BLaER1 (cell line): Measurements from ENCODE around the gene PCSK2.

Source experiments
- H3K27ac ChIP-seq: shearing (Covaris generic); formaldehyde crosslinking; 2 replicates; pipeline ENCODE4 v1.8.1; 2022
- H3K27me3 ChIP-seq: shearing (Covaris generic); formaldehyde crosslinking; 2 replicates; pipeline ENCODE4 v1.8.1; 2022
- H3K36me3 ChIP-seq: shearing (Covaris generic); formaldehyde crosslinking; 2 replicates; pipeline ENCODE4 v1.8.1; 2022
- H3K4me1 ChIP-seq: shearing (Covaris generic); formaldehyde crosslinking; 2 replicates; pipeline ENCODE4 v1.8.1; 2022
- H3K4me2 ChIP-seq: shearing (Covaris generic); formaldehyde crosslinking; 2 replicates; pipeline ENCODE4 v1.8.1; 2022
- H3K4me3 ChIP-seq: shearing (Covaris generic); formaldehyde crosslinking; 2 replicates; pipeline ENCODE4 v1.8.1; 2022
- H3K9ac ChIP-seq: shearing (Covaris generic); formaldehyde crosslinking; 2 replicates; pipeline ENCODE4 v1.8.1; 2022
- H3K9me3 ChIP-seq: shearing (Covaris generic); formaldehyde crosslinking; 2 replicates; pipeline ENCODE4 v1.8.1; 2022
- H4K20me1 ChIP-seq: shearing (Covaris generic); formaldehyde crosslinking; 2 replicates; pipeline ENCODE4 v1.8.1; 2022
- Cebpa-rat ChIP-seq: shearing (Covaris generic); IDR thresholded peaks from 2 replicates; pipeline ENCODE4 v1.8.1; 2022

PCSK2 gene

GRCh38 chr20:17482536-17482935 is 255.7 kb downstream of the PCSK2 start:
- Histone ChIP-seq H3K4me1 (peaks cover 18% of the 10 kb centered on the region), H3K9me3 (no peaks in the 10 kb centered on the region), H3K9ac (no peak overlapping the region), H3K4me3 (no peak overlapping the region), H3K27ac (no peak overlapping the region), H4K20me1 (no peaks in the 10 kb centered on the region), H3K4me2 (no peak overlapping the region), H3K27me3 (no peaks in the 10 kb centered on the region), H3K36me3 (no peaks in the 10 kb centered on the region)
- TF ChIP-seq Cebpa-rat = no peak

- no peaks in the 10 kb centered on the region for H4K20me1 ChIP-seq
- H3K36me3 ChIP-seq = no peaks in the 10 kb centered on the region
These were observed 258.2 kb downstream of the PCSK2 start for GRCh38 chr20:17485017-17485416.

GRCh38 chr20:17488916-17489600 is 262.2 kb downstream of the PCSK2 start:
- Histone ChIP-seq H3K27me3 (no peaks in the 10 kb centered on the region), H3K4me3 (no peak overlapping the region), H3K9ac (no peak overlapping the region), H3K4me2 (0 out of 2 replicates have a peak overlapping the region, but pooled peaks have one; percentile 17), H3K9me3 (no peaks in the 10 kb centered on the region), H3K36me3 (no peaks in the 10 kb centered on the region), H4K20me1 (no peaks in the 10 kb centered on the region), H3K27ac (no peak overlapping the region), H3K4me1 (peaks cover 7% of the 10 kb centered on the region; the same call in 1 of the 2 replicates)
- no peak for TF ChIP-seq Cebpa-rat

More at GRCh38 chr20:17485017-17485416, 258.2 kb downstream of the PCSK2 start:
- Histone ChIP-seq H3K27ac (no peak overlapping the region), H3K4me2 (no peak overlapping the region), H3K4me3 (no peak overlapping the region), H3K9ac (no peak overlapping the region), H3K27me3 (no peaks in the 10 kb centered on the region), H3K4me1 (peaks cover 11% of the 10 kb centered on the region), H3K9me3 (no peaks in the 10 kb centered on the region)
- TF ChIP-seq Cebpa-rat = no peak

GRCh38 chr20:17490501-17490900 is 263.7 kb downstream of the PCSK2 start:
- no peak for TF ChIP-seq Cebpa-rat
- no peaks in the 10 kb centered on the region for H3K36me3 ChIP-seq
- no peak overlapping the region for H3K4me2 ChIP-seq
- no peaks in the 10 kb centered on the region for H3K9me3 ChIP-seq
- no peaks in the 10 kb centered on the region for H3K27me3 ChIP-seq
- no peak overlapping the region for H3K9ac ChIP-seq
- no peak overlapping the region for H3K4me3 ChIP-seq
- no peaks in the 10 kb centered on the region for H4K20me1 ChIP-seq
- no peak overlapping the region for H3K27ac ChIP-seq
- peaks cover 7% of the 10 kb centered on the region; the same call in 1 of the 2 replicates for H3K4me1 ChIP-seq

- TF ChIP-seq Cebpa-rat = no peak
- Histone ChIP-seq H3K4me3 (no peak overlapping the region), H3K27me3 (no peaks in the 10 kb centered on the region)
These were observed 264.2 kb downstream of the PCSK2 start for GRCh38 chr20:17491041-17491440.

GRCh38 chr20:17491488-17491887 is 264.6 kb downstream of the PCSK2 start:
- no peak for TF ChIP-seq Cebpa-rat
- Histone ChIP-seq H3K4me2 (no peak overlapping the region), H3K9ac (no peak overlapping the region), H3K4me1 (peaks cover 7% of the 10 kb centered on the region; the same call in 1 of the 2 replicates), H3K36me3 (no peaks in the 10 kb centered on the region), H3K27ac (no peak overlapping the region), H4K20me1 (no peaks in the 10 kb centered on the region), H3K27me3 (no peaks in the 10 kb centered on the region), H3K4me3 (no peak overlapping the region), H3K9me3 (no peaks in the 10 kb centered on the region)

More at GRCh38 chr20:17491041-17491440, 264.2 kb downstream of the PCSK2 start:
- Histone ChIP-seq H3K4me1 (peaks cover 7% of the 10 kb centered on the region; the same call in 1 of the 2 replicates), H3K27ac (no peak overlapping the region), H3K9ac (no peak overlapping the region), H3K4me2 (no peak overlapping the region), H4K20me1 (no peaks in the 10 kb centered on the region), H3K9me3 (no peaks in the 10 kb centered on the region), H3K36me3 (no peaks in the 10 kb centered on the region)

- TF ChIP-seq Cebpa-rat = no peak
- peaks cover 7% of the 10 kb centered on the region; the same call in 1 of the 2 replicates for H3K4me1 ChIP-seq
- H3K27ac ChIP-seq = no peak overlapping the region
- H3K9ac ChIP-seq = no peak overlapping the region
- H3K9me3 ChIP-seq = no peaks in the 10 kb centered on the region
- H3K27me3 ChIP-seq = no peaks in the 10 kb centered on the region
- H3K4me2 ChIP-seq = no peak overlapping the region
- H4K20me1 ChIP-seq = no peaks in the 10 kb centered on the region
- H3K36me3 ChIP-seq = no peaks in the 10 kb centered on the region
- no peak overlapping the region for H3K4me3 ChIP-seq
These were observed 266.3 kb downstream of the PCSK2 start for GRCh38 chr20:17493173-17493572.

GRCh38 chr20:17494201-17494600 is 267.4 kb downstream of the PCSK2 start:
- H3K4me1 ChIP-seq = peaks cover 4% of the 10 kb centered on the region; the same call in 1 of the 2 replicates
- TF ChIP-seq Cebpa-rat = no peak
- no peak overlapping the region for H3K4me3 ChIP-seq
- no peak overlapping the region for H3K9ac ChIP-seq
- no peak overlapping the region for H3K27ac ChIP-seq
- no peaks in the 10 kb centered on the region for H3K9me3 ChIP-seq
- H3K36me3 ChIP-seq = no peaks in the 10 kb centered on the region
- H3K27me3 ChIP-seq = no peaks in the 10 kb centered on the region
- no peaks in the 10 kb centered on the region for H4K20me1 ChIP-seq
- no peak overlapping the region for H3K4me2 ChIP-seq

- no peak overlapping the region for H3K9ac ChIP-seq
- no peaks in the 10 kb centered on the region for H3K27me3 ChIP-seq
- TF ChIP-seq Cebpa-rat = no peak
- no peak overlapping the region for H3K27ac ChIP-seq
- H3K4me1 ChIP-seq = no peaks in the 10 kb centered on the region
- H3K4me2 ChIP-seq = no peak overlapping the region
- no peaks in the 10 kb centered on the region for H3K9me3 ChIP-seq
- no peaks in the 10 kb centered on the region for H3K36me3 ChIP-seq
- H3K4me3 ChIP-seq = no peak overlapping the region
- H4K20me1 ChIP-seq = no peaks in the 10 kb centered on the region
These were observed 269.0 kb downstream of the PCSK2 start for GRCh38 chr20:17495826-17496225.

- Histone ChIP-seq H3K4me3 (no peak overlapping the region), H3K9me3 (no peaks in the 10 kb centered on the region), H3K36me3 (no peaks in the 10 kb centered on the region), H3K4me1 (peaks cover 8% of the 10 kb centered on the region; the same call in 1 of the 2 replicates), H4K20me1 (no peaks in the 10 kb centered on the region), H3K27me3 (no peaks in the 10 kb centered on the region), H3K9ac (no peak overlapping the region), H3K4me2 (no peak overlapping the region), H3K27ac (no peak overlapping the region)
- no peak for TF ChIP-seq Cebpa-rat
These were observed 271.2 kb downstream of the PCSK2 start for GRCh38 chr20:17497821-17498580.
